ENCODE data around the gene KDM4C. TPM values are rescaled to one million over a fixed set of nuclear protein-coding genes. Genes with fewer than 3 reads are reported as not detected.

The KDM4C gene
- total and polyA plus RNA-seq, 2 of the 4 experiments (the other 2 are of a cell fraction) = 11.8 to 23.8 TPM

DNA sequence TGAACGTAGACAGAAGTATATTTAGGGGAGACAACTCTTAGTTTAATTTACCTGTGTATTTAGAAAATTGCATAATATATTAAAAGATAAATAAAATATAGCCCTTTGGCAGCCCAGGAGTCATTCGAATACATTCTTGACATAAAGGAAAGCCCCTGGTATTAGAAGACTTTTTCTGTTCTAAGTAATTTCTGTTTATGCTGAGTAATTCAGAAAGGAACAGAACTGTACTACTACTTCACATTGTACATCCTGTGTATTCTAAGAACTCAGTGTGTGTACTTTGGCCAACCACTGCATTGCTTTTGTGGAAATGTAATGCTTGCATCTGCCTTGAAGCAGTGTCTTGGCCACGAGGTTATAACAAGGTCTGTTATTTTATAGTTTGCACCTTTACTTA is 136.4 kb downstream of the KDM4C start:
- H2BK20ac ChIP-seq (ENCODE audit: low read depth, low read length) = no peak overlapping the region
- no peak overlapping the region for H3K9ac ChIP-seq (ENCODE audit: low read depth, low read length)
- H3K4ac ChIP-seq (ENCODE audit: low read depth, low read length) = no peak overlapping the region
- H3K9me3 ChIP-seq (ENCODE audit: control insufficient read depth, insufficient read depth, low read length) = no peaks in the 10 kb centered on the region
- H3K56ac ChIP-seq (ENCODE audit: extremely low read depth, insufficient read depth, low read length) = no peak overlapping the region
- no peak overlapping the region for H3K14ac ChIP-seq (replicated peaks; ENCODE audit: low read depth, low read length)
- no peak overlapping the region for H3K4me2 ChIP-seq (ENCODE audit: low read depth, low read length)
- no peak overlapping the region for H3K27ac ChIP-seq (ENCODE audit: insufficient read depth, low read length)
- no peak overlapping the region for H2AFZ ChIP-seq (replicated peaks; ENCODE audit: low read length, poor library complexity)
- H3K79me1 ChIP-seq (ENCODE audit: low read depth in 1 of 2, low read length in 2 of 2) = no peaks in the 10 kb centered on the region; a peak in 1 of 4 replicates
- in situ Hi-C loops (cut with MboI; ENCODE audit: low sequenced_read_pairs) (no loop called here), intact Hi-C loops (cut with micrococcal nuclease) (no loop called here), dilution Hi-C loops (cut with HindIII; ENCODE audit: low sequenced_read_pairs, unreplicated experiment) (no loop called here)
- BruUV-seq (replicated peaks) = no TSS peak
- no peak overlapping the region for H3K4me3 ChIP-seq (ENCODE audit: insufficient read depth, low read depth, low read length)
- no peaks in the 10 kb centered on the region; the same call in 1 of the 2 replicates for H3K36me3 ChIP-seq (ENCODE audit: control insufficient read depth, insufficient read depth, low read length)
- no peak overlapping the region for H2BK5ac ChIP-seq (ENCODE audit: low read depth, low read length, poor library complexity, severe bottlenecking)
- no peak overlapping the region for H2BK120ac ChIP-seq (ENCODE audit: low read depth, low read length)
- H2AK9ac ChIP-seq (replicated peaks; ENCODE audit: low read depth, low read length, poor library complexity) = no peak overlapping the region
- no CpG with 5 or more reads among the region's 3 CpGs for WGBS, 2 experiments (ENCODE audit: extremely low coverage in 2 of 2, insufficient read length in 1 of 2)
- peaks cover 1% of the 10 kb centered on the region; the same call in 1 of the 2 replicates for H3K4me1 ChIP-seq (ENCODE audit: control insufficient read depth, insufficient read depth, low read length)
- DNase-seq (no peak), ATAC-seq (ENCODE audit: low read depth) (no peak)
- H4K8ac ChIP-seq (ENCODE audit: low read depth in 2 of 2, low read length in 2 of 2) = no peak overlapping the region
- no peaks in the 10 kb centered on the region for H3K9me1 ChIP-seq (ENCODE audit: insufficient read depth, low read length)
- no peak overlapping the region for H4K91ac ChIP-seq (ENCODE audit: insufficient read depth, low read depth, low read length)
- no peak overlapping the region for H2BK15ac ChIP-seq (ENCODE audit: low read depth, low read length)
- no peak overlapping the region for H4K5ac ChIP-seq (ENCODE audit: low read depth, low read length)
- no peaks in the 10 kb centered on the region for H4K20me1 ChIP-seq (ENCODE audit: insufficient read depth, low read length)
- CTCF ChIA-PET = interaction anchor here (0.5 kb wide), 1 partner anchor 12 kb away, joined by 3 read pairs; no protein-coding TSS in a partner anchor
- H3K27me3 ChIP-seq (ENCODE audit: control insufficient read depth, insufficient read depth, low read length) = no peaks in the 10 kb centered on the region
- POLR2A ChIA-PET (ENCODE audit: unreplicated experiment) = no interaction called here
- no peak for TF ChIP-seq CHD1 (IDR thresholded peaks at IDR 0.05; ENCODE audit: low read depth, low read length)
- TF ChIP-seq, protein P1, sequence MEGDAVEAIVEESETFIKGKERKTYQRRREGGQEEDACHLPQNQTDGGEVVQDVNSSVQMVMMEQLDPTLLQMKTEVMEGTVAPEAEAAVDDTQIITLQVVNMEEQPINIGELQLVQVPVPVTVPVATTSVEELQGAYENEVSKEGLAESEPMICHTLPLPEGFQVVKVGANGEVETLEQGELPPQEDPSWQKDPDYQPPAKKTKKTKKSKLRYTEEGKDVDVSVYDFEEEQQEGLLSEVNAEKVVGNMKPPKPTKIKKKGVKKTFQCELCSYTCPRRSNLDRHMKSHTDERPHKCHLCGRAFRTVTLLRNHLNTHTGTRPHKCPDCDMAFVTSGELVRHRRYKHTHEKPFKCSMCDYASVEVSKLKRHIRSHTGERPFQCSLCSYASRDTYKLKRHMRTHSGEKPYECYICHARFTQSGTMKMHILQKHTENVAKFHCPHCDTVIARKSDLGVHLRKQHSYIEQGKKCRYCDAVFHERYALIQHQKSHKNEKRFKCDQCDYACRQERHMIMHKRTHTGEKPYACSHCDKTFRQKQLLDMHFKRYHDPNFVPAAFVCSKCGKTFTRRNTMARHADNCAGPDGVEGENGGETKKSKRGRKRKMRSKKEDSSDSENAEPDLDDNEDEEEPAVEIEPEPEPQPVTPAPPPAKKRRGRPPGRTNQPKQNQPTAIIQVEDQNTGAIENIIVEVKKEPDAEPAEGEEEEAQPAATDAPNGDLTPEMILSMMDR (conservative IDR thresholded peaks at IDR 0.05; ENCODE audit: low read depth, low read length) = no peak
- no peak overlapping the region for H2AK5ac ChIP-seq (ENCODE audit: low read depth, low read length)
- no peak overlapping the region for H3K18ac ChIP-seq (ENCODE audit: low read depth, low read length)
- H3K23ac ChIP-seq (ENCODE audit: low read depth, low read length) = no peak overlapping the region
